A549 treated with Hydrocortisone at 1 μM for 4 hours (cell line): ENCODE results near the gene ABHD10. TPM values are rescaled to one million over a fixed set of nuclear protein-coding genes. Genes with fewer than 3 reads are reported as not detected.

ENCODE experiments used
- total RNA-seq: library from RNA; stranded (reverse); fragments of 200-300 nt; extraction: Qiagen RNA extraction; gene quantifications from 5 replicates; pipeline ENCODE4 v1.2.3, GENCODE V29; 2022

The ABHD10 gene
- 15.0 to 19.6 TPM (median 17.9 TPM) in 5 replicates for total RNA-seq

DNA sequence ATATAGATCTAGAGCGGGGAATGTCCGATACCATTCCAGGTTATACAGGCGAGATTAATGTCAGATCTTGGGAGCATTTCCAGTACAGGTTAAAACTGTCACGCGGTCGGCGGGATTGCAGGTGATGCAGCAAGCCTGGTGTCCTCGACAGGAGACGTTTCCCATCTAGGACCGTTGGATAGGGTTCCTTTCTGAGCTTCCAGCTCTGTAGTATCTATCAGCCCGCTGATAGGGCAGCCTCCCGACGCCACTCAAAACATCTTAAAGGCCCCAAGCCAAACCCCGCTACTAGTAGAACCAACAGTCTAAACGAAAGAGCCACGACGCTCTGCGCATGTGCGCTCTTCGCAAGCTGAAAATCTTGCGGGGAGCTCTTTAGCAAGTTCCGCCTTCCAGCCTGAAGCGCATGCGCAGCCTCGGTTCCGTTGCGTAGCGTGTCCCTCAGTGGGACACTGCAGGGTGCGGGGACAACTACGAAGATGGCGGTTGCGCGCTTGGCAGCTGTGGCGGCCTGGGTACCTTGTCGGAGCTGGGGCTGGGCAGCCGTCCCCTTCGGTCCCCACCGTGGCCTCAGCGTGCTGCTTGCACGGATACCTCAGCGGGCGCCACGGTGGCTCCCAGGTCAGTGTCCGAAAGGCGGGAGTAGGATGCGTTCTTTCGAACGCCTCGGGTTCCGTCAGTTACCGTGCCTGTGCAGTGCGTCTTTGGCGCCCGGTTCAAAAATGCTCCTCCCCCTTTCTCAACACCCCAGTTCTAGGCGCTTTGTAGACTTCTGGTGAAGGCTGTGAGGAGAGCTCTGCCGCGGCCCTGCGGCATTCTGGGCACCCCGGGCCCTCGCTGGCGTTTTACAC is at the start of gene ABHD10:
TSS of gene ABHD10 (plus strand) at position 444 of the 851 bp plus-strand sequence. CDS start at position 480, 36 bp downstream.

DNA sequence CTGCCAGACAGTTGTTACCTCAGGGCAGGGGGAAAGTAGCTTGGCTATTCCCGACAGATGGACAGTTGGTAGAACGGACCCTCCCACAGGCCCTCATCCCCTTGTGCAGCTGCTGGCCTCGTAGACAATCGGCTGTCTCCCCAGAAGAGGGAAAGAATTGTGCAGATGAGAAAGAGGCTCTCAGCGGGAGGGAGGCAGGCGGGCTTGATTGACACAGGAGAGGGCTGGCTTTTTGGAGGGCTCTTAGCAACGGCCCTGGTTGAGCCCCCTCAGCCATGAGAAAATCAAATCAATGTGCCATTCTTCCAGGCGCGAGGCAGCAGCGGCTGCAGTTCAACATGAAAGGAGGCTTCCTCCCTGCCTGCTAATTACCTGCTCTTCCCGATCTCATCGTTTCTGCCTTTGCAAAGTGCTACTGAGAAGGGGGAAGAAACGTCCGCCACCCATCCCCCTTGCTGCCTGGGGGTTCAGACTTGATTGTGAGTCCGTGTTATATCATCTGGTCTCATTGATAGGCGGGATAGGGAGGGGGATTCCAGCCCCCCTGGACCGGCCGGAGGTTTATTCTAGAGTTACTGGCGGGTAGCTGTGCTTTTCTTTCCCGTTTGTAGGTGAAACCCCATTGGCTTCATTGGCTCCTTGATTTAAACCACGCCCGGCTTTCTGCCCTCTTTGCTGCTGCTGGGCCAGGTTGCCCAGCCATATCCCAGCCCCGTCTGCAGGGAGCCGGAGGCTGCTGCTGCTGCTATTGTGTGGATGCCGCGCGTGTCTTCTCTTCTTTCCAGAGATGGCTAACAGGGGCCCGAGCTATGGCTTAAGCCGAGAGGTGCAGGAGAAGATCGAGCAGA is 20.0 kb downstream of the ABHD10 start, which contains the start of gene TAGLN3:
TSS of gene TAGLN3 (plus strand) at position 287 of the 848 bp plus-strand sequence. CDS start at position 788, 501 bp downstream.

DNA sequence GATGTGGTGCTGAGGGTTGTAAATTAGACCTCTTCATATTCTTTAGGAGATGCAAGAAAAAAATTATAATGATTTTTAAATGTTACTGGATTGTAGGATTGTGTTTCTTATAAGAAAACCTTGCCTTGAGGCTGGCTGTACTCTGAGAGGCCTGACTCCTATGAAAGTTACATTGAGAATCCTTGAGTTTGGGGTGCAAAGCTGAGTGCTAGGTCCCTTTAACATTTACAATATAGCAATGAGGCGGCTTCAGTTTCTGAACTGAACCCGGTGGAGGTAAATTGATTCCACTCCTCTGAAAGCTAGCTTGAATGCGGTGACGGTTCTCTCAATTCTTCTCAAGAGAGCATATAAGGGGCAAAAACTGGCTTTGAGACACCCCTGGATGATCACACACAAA is 55.6 kb downstream of the ABHD10 start, which contains the start of gene TMPRSS7:
TSS of gene TMPRSS7 (plus strand) at position 301 of the 400 bp plus-strand sequence. CDS start 110 bp downstream, outside the sequence.

Other genes with a start within 250 kb of the ABHD10 start
- 12.7 to 23.3 TPM (median 18.7 TPM) in 5 replicates for gene PHLDB2, start 119.8 kb upstream of the ABHD10 start, total RNA-seq
- gene TAGLN3, start 19.9 kb downstream of the ABHD10 start, total RNA-seq, result not detected in 5 replicates
- gene TMPRSS7, start 55.7 kb downstream of the ABHD10 start, total RNA-seq, result 0.06 to 0.15 TPM (median 0.06 TPM) in 4 of 5 replicates, not detected in the other
- 9.6 to 12.3 TPM (median 11.6 TPM) in 5 replicates for gene C3orf52, start 107.4 kb downstream of the ABHD10 start, total RNA-seq
- gene GCSAM, start 154.2 kb downstream of the ABHD10 start, total RNA-seq, result not detected in 5 replicates